ENCODE results near the gene KIDINS220.

Gene KIDINS220

GRCh38 chr2:8805278-8806210 lies 31.9 kb downstream of the KIDINS220 start:
- TF ChIP-seq, protein P1, sequence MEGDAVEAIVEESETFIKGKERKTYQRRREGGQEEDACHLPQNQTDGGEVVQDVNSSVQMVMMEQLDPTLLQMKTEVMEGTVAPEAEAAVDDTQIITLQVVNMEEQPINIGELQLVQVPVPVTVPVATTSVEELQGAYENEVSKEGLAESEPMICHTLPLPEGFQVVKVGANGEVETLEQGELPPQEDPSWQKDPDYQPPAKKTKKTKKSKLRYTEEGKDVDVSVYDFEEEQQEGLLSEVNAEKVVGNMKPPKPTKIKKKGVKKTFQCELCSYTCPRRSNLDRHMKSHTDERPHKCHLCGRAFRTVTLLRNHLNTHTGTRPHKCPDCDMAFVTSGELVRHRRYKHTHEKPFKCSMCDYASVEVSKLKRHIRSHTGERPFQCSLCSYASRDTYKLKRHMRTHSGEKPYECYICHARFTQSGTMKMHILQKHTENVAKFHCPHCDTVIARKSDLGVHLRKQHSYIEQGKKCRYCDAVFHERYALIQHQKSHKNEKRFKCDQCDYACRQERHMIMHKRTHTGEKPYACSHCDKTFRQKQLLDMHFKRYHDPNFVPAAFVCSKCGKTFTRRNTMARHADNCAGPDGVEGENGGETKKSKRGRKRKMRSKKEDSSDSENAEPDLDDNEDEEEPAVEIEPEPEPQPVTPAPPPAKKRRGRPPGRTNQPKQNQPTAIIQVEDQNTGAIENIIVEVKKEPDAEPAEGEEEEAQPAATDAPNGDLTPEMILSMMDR (IDR thresholded peaks at IDR 0.05; ENCODE audit: extremely low read depth, missing control alignments): no peak
- no peak for DNase-seq (ENCODE audit: low spot score)

- DNase-seq (ENCODE audit: low spot score): peak; percentile 67
- TF ChIP-seq, protein P1 (IDR thresholded peaks at IDR 0.05; ENCODE audit: extremely low read depth, missing control alignments): no peak
These were observed 33.6 kb downstream of the KIDINS220 start for GRCh38 chr2:8803658-8804379.

DNA sequence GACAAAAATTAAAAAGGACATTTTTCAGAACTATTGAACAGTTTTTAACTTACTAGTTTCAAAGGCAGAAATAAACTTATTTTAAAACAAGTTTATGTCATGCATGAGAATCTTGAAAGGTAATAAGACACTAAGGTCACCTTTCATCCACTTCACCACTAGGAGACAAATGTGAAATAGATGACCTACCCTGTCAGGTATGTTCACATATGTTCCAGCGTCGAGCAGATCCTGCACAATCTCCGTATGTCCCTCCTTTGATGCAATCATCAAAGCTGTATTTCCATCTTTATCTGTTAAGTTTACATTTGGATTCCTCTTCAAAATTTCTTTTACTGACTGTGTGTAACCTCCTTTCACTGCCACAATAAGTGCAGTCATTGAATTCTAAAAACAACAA lies 34.7 kb downstream of the KIDINS220 start:
- TF ChIP-seq, protein P1 (IDR thresholded peaks at IDR 0.05; ENCODE audit: extremely low read depth, missing control alignments): no peak
- DNase-seq (ENCODE audit: low spot score): no peak

GRCh38 chr2:8800821-8801220 lies 36.6 kb downstream of the KIDINS220 start:
- TF ChIP-seq, protein P1 (IDR thresholded peaks at IDR 0.05; ENCODE audit: extremely low read depth, missing control alignments): no peak
- DNase-seq (ENCODE audit: low spot score): no peak

- DNase-seq (ENCODE audit: low spot score): no peak
- TF ChIP-seq, protein P1 (IDR thresholded peaks at IDR 0.05; ENCODE audit: extremely low read depth, missing control alignments): no peak
These were observed 37.2 kb downstream of the KIDINS220 start for GRCh38 chr2:8800218-8800617.

DNA sequence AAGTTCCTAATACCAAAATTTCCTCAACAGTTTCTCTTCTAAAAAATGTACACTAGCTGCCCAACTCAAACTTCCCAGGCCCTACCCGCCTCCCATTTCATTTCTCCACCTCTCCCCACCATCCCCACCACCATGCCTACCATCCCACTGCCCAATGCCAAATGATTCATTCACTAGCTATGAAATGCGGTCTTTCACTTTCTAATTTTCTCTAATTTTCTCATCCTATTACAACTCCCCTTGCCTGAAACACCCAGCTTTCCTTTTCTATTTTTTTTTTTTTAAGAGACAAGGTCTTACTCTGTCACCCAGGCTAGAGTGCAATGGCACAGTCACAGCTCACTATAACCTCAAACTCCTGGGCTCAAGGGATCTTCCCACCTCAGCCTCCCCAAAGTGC lies 38.4 kb downstream of the KIDINS220 start:
- DNase-seq (ENCODE audit: low spot score): no peak
- TF ChIP-seq, protein P1 (IDR thresholded peaks at IDR 0.05; ENCODE audit: extremely low read depth, missing control alignments): no peak

DNA sequence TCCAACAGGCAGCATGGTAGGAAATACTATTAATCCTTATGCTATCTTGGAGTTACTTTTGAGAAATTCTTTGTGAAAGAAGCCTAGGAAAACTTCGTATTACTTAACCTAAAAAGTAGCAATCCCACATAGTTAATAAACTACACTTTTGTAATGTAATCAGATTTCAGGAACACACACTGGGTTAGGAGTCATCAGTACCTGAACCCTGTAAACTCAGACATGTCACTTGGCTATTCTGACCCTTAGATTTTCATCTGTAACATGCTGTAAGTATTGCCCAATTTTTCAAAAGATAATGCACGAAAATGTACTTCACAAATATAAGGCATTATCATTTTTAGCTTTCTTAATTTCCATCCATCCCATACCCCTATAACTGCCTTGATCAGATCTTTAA lies 39.0 kb downstream of the KIDINS220 start:
- no peak for DNase-seq (ENCODE audit: low spot score)
- TF ChIP-seq, protein P1 (IDR thresholded peaks at IDR 0.05; ENCODE audit: extremely low read depth, missing control alignments): no peak

All from GM20000 (cell line).